Neural crest cell (in vitro differentiated cells): ENCODE data around the gene IKZF5. TPM values are rescaled to one million over a fixed set of nuclear protein-coding genes. Genes with fewer than 3 reads are reported as not detected.

Experiments used
- DNase-seq: peaks from one replicate; pipeline ENCODE4 v3.0.0; 2021; ENCODE audit warnings: low read depth, mixed read lengths, low spot score
- H3K27ac Mint-ChIP-seq: one replicate; pipeline ENCODE4 v1.8.0; 2021; ENCODE audit warnings: mild to moderate bottlenecking, mixed read lengths; ENCODE audit not compliant: unreplicated experiment
- H3K27me3 Mint-ChIP-seq: 2 replicates; pipeline ENCODE4 v1.8.0; 2021; ENCODE audit warnings: low read depth, mild to moderate bottlenecking, mixed read lengths
- H3K36me3 Mint-ChIP-seq: 2 replicates; pipeline ENCODE4 v1.8.0; 2021; ENCODE audit warnings: low read depth, mild to moderate bottlenecking, mixed read lengths
- H3K4me1 Mint-ChIP-seq: 2 replicates; pipeline ENCODE4 v1.8.0; 2021; ENCODE audit warnings: mixed read lengths
- H3K4me3 Mint-ChIP-seq: one replicate; pipeline ENCODE4 v1.8.0; 2021; ENCODE audit warnings: mild to moderate bottlenecking, mixed read lengths
- H3K9me3 Mint-ChIP-seq: 2 replicates; pipeline ENCODE4 v1.8.0; 2021; ENCODE audit warnings: mixed read lengths
- CTCF ChIP-seq: fragments of 200-600 bp; sonication (generic); conservative IDR thresholded peaks from 2 replicates; pipeline ENCODE4 v1.5.0; 2021; ENCODE audit warnings: antibody characterized with exemption, mild to moderate bottlenecking
- total RNA-seq: library from RNA; stranded (reverse); gene quantifications from 2 replicates; pipeline ENCODE4 v1.2.1, GENCODE V29; 2021

IKZF5 gene
- total RNA-seq, 1 donor from 2014 or later, result 12.1 TPM

- H3K4me3 Mint-ChIP-seq, result peak within 1 kb of the TSS; percentile 97
- no peak within 1 kb of the TSS for H3K27ac Mint-ChIP-seq
- peak; percentile 95 for DNase-seq
- peaks cover 25% of the 10 kb centered on the region for H3K4me1 Mint-ChIP-seq
- H3K27me3 Mint-ChIP-seq, result peaks cover 34% of the 10 kb centered on the region
- no peak for TF ChIP-seq CTCF
- H3K9me3 Mint-ChIP-seq, result peaks cover 7% of the 10 kb centered on the region
- H3K36me3 Mint-ChIP-seq, result peaks cover 6% of the 10 kb centered on the region
These were observed 54.5 kb downstream of the IKZF5 start, which contains the start of gene C10orf88 for GRCh38 chr10:122953902-122954730. TSS of gene C10orf88 (minus strand) at chr10:122954227. CDS start at chr10:122954178, 49 bp downstream.

- Mint-ChIP-seq H3K36me3 (peaks cover 19% of the 10 kb centered on the region), H3K4me3 (no peak overlapping the region), H3K27me3 (peaks cover 3% of the 10 kb centered on the region), H3K27ac (no peak overlapping the region), H3K4me1 (peaks cover 24% of the 10 kb centered on the region), H3K9me3 (peaks cover 3% of the 10 kb centered on the region)
- TF ChIP-seq CTCF, result no peak
- no peak for DNase-seq
These were observed 59.3 kb downstream of the IKZF5 start for GRCh38 chr10:122949296-122949695.

Other genes with a start within 250 kb of the IKZF5 start
- not detected in 2 replicates for gene CUZD1, start 162.9 kb downstream of the IKZF5 start, total RNA-seq
- not detected in 2 replicates for gene FAM24B, start 129.2 kb downstream of the IKZF5 start, total RNA-seq
- not detected in 2 replicates for gene FAM24A, start 98.2 kb downstream of the IKZF5 start, total RNA-seq
- gene C10orf88, start 54.6 kb downstream of the IKZF5 start, total RNA-seq, result 11.8 and 13.5 TPM in 2 replicates
- 5.8 and 6.8 TPM in 2 replicates for gene PSTK, start 28.4 kb downstream of the IKZF5 start, total RNA-seq
- 16.8 and 17.2 TPM in 2 replicates for gene ACADSB, start 211 bp upstream of the IKZF5 start, total RNA-seq
- not detected in 2 replicates for gene HMX3, start 127.2 kb upstream of the IKZF5 start, total RNA-seq
- gene HMX2, start 139.3 kb upstream of the IKZF5 start, total RNA-seq, result not detected in 2 replicates
- 171 and 182 TPM in 2 replicates for gene BUB3, start 145.6 kb upstream of the IKZF5 start, total RNA-seq